ENCODE measurements around the gene COL27A1.

- TF ChIP-seq CTCF (conservative IDR thresholded peaks at IDR 0.05; ENCODE audit: low read depth, low read length) = no peak
- no peak for TF ChIP-seq EZH2 (IDR thresholded peaks at IDR 0.05; ENCODE audit: borderline replicate concordance, low read depth, low read length, poor library complexity, severe bottlenecking)
Observed at GRCh38 chr9:114303571-114303970, 148.2 kb downstream of the COL27A1 start.

All from A673 (cell line).